ENCODE data around the gene BFSP2.

DNA sequence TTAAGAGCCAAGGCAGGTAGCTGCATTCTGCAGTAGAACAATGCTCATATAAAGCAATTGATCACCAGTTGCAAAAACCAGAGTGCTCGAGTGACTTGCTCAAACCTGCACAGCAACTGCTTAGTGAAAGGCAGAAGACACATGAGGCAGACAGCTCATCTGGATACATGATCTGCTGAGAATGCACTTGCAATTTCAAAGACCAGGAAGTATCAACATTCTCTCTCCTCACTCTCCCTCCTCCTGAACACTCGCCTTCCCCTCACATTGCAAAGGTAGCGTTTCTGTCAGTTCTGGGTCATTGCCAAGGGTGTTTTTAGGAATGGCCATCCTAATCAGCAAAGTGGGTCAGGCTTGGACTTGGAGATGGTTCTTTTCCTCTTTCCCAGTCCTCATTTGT, 61.0 kb downstream of the BFSP2 start:
- no peak for TF ChIP-seq POLR2A (IDR thresholded peaks at IDR 0.05)
- TF ChIP-seq, protein P1, sequence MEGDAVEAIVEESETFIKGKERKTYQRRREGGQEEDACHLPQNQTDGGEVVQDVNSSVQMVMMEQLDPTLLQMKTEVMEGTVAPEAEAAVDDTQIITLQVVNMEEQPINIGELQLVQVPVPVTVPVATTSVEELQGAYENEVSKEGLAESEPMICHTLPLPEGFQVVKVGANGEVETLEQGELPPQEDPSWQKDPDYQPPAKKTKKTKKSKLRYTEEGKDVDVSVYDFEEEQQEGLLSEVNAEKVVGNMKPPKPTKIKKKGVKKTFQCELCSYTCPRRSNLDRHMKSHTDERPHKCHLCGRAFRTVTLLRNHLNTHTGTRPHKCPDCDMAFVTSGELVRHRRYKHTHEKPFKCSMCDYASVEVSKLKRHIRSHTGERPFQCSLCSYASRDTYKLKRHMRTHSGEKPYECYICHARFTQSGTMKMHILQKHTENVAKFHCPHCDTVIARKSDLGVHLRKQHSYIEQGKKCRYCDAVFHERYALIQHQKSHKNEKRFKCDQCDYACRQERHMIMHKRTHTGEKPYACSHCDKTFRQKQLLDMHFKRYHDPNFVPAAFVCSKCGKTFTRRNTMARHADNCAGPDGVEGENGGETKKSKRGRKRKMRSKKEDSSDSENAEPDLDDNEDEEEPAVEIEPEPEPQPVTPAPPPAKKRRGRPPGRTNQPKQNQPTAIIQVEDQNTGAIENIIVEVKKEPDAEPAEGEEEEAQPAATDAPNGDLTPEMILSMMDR (IDR thresholded peaks at IDR 0.05): no peak
